ENCODE data around the gene MZT2B. TPM values are rescaled to one million over a fixed set of nuclear protein-coding genes. Genes with fewer than 3 reads are reported as not detected.

The MZT2B gene
- total RNA-seq (2022; extraction: Qiagen RNA extraction), result 283 to 351 TPM (median 338 TPM) in 5 replicates

GRCh38 chr2:130181880-130182682, at the start of gene MZT2B:
Gene MZT2B (plus strand): TSS chr2:130182262. CDS start chr2:130182283, 21 bp downstream.

GRCh38 chr2:130145006-130145414, 37.1 kb upstream of the MZT2B start, which contains the start of gene CCDC74B:
Gene CCDC74B (minus strand): TSS chr2:130145112. CDS start chr2:130144996, 116 bp downstream.

GRCh38 chr2:130181325-130181879, 660 bp upstream of the MZT2B start, which contains the start of gene SMPD4:
Gene SMPD4 (minus strand): TSS chr2:130181602. CDS start chr2:130176592, 5,010 bp downstream.

GRCh38 chr2:130198343-130198742, 16.3 kb downstream of the MZT2B start, which contains the start of gene TUBA3E:
Gene TUBA3E (minus strand): TSS chr2:130198439. CDS start chr2:130198360, 79 bp downstream.

Other genes starting within 250 kb of the MZT2B start
- not detected in 5 replicates for gene RAB6C, start 202.6 kb upstream of the MZT2B start, total RNA-seq (2022; extraction: Qiagen RNA extraction)
- gene POTEF, start 53.0 kb upstream of the MZT2B start, total RNA-seq (2022; extraction: Qiagen RNA extraction), result not detected in 5 replicates
- 4.6 to 6.0 TPM (median 5.1 TPM) in 5 replicates for gene CCDC74B, start 37.1 kb upstream of the MZT2B start, total RNA-seq (2022; extraction: Qiagen RNA extraction)
- 61.8 to 83.6 TPM (median 81.2 TPM) in 5 replicates for gene SMPD4, start 660 bp upstream of the MZT2B start, total RNA-seq (2022; extraction: Qiagen RNA extraction)
- 4.4 to 6.3 TPM (median 5.5 TPM) in 5 replicates for gene TUBA3E, start 16.2 kb downstream of the MZT2B start, total RNA-seq (2022; extraction: Qiagen RNA extraction)
- 147 to 166 TPM (median 152 TPM) in 5 replicates for gene IMP4, start 160.6 kb downstream of the MZT2B start, total RNA-seq (2022; extraction: Qiagen RNA extraction)
- 25.2 to 33.6 TPM (median 33.3 TPM) in 5 replicates for gene PTPN18, start 173.8 kb downstream of the MZT2B start, total RNA-seq (2022; extraction: Qiagen RNA extraction)